H1 (cell line): ENCODE results near the gene B4GALNT3. TPM values are rescaled to one million over a fixed set of nuclear protein-coding genes. Genes with fewer than 3 reads are reported as not detected.
"Not testable (repeated sequence)": the region's sequence is repeated elsewhere in the genome, so short reads cannot be mapped to it uniquely, and the experiment has no call there.

ENCODE experiments used
- CTCF ChIA-PET: fragments of 300-600 bp; sonication (Branson Sonifier 250); formaldehyde crosslinking; loops from one replicate; lab custom pipeline; 2021; ENCODE audit not compliant: partially characterized antibody; lab: Charles Lee
- POLR2A ChIA-PET: fragments of 300-600 bp; sonication (Branson Sonifier 250); formaldehyde crosslinking; loops from one replicate; lab custom pipeline; 2021; ENCODE audit warnings: inconsistent platforms; ENCODE audit not compliant: partially characterized antibody; lab: Charles Lee
- DNase-seq, 2 experiments: peaks; one replicate each; pipeline versions ENCODE4 v3.0.0 to v3.0.0-alpha.2; 2010 to 2022; ENCODE audit warnings: low spot score in 2 of 2, low read depth in 1 of 2, mixed read lengths in 1 of 2
- FAIRE-seq: peaks from 2 replicates; lab custom pipeline; 2011; peaks lifted over from hg19 to GRCh38; lab: Jason Lieb, UNC
- H2AFZ ChIP-seq: 2 replicates; pipeline ENCODE4 v1.8.1; 2012; ENCODE audit warnings: low read length, inconsistent platforms
- H2AK5ac ChIP-seq: 2 replicates; pipeline ENCODE4 v1.6.1; 2013; ENCODE audit warnings: low read depth, low read length
- H2BK120ac ChIP-seq: replicated peaks from 2 replicates; pipeline ENCODE3; 2013; ENCODE audit warnings: low read depth, low read length, inconsistent platforms
- H2BK12ac ChIP-seq: 2 replicates; pipeline ENCODE4 v1.6.1; 2013; ENCODE audit warnings: low read depth, low read length
- H2BK15ac ChIP-seq: 2 replicates; pipeline ENCODE4 v1.6.1; 2013; ENCODE audit warnings: low read length
- H2BK20ac ChIP-seq: 2 replicates; pipeline ENCODE4 v1.6.1; 2013; ENCODE audit warnings: low read length
- H2BK5ac ChIP-seq: 2 replicates; pipeline ENCODE4 v1.6.1; 2013; ENCODE audit warnings: low read depth, low read length
- H3K14ac ChIP-seq: 2 replicates; pipeline ENCODE4 v1.6.1; 2013; ENCODE audit warnings: inconsistent platforms; ENCODE audit not compliant: insufficient read length
- H3K18ac ChIP-seq: 2 replicates; pipeline ENCODE4 v1.6.1; 2013; ENCODE audit warnings: low read length; ENCODE audit errors: extremely low read depth
- H3K23ac ChIP-seq: 2 replicates; pipeline ENCODE4 v1.6.1; 2013; ENCODE audit warnings: inconsistent platforms; ENCODE audit not compliant: insufficient read length
- H3K23me2 ChIP-seq: 2 replicates; pipeline ENCODE4 v1.6.1; 2013; ENCODE audit warnings: low read depth, low read length
- H3K27ac ChIP-seq: 2 replicates; pipeline ENCODE4 v1.6.1; 2011; ENCODE audit warnings: low read depth, low read length, inconsistent platforms
- H3K27me3 ChIP-seq, 4 experiments: replicated peaks in 1 of 4; 1 replicate in 1 of 4; 2 replicates in 3 of 4; pipeline versions ENCODE4 v1.6.1 to v1.8.1; 2011 to 2013; ENCODE audit warnings: low read length in 3 of 4, mild to moderate bottlenecking in 3 of 4, inconsistent platforms in 2 of 4, mixed read lengths in 2 of 4, moderate library complexity in 1 of 4; ENCODE audit not compliant: control insufficient read depth in 3 of 4, insufficient read depth in 3 of 4; ENCODE audit errors: extremely low read depth in 1 of 4
- H3K36me3 ChIP-seq, 4 experiments: 2 replicates each; pipeline versions ENCODE4 v1.6.1 to v1.8.1; 2011 to 2013; ENCODE audit warnings: mild to moderate bottlenecking in 4 of 4, low read length in 3 of 4, moderate library complexity in 2 of 4, control low read depth in 1 of 4, inconsistent platforms in 1 of 4; ENCODE audit not compliant: insufficient read depth in 4 of 4, control insufficient read depth in 2 of 4
- H3K4ac ChIP-seq: replicated peaks from 2 replicates; pipeline ENCODE3; 2013; ENCODE audit warnings: low read length, low read depth, mixed read lengths, inconsistent platforms; ENCODE audit not compliant: insufficient read length
- H3K4me1 ChIP-seq, 4 experiments: replicated peaks in 1 of 4; 1 replicate in 1 of 4; 2 replicates in 3 of 4; pipeline versions ENCODE4 v1.6.1 to v1.8.1; 2011 to 2013; ENCODE audit warnings: low read length in 3 of 4, inconsistent platforms in 2 of 4, mixed read lengths in 1 of 4; ENCODE audit not compliant: insufficient read depth in 4 of 4, control insufficient read depth in 3 of 4
- H3K4me2 ChIP-seq, 2 experiments: 2 replicates each; pipeline versions ENCODE4 v1.6.1 to v1.8.1; 2011 to 2013; ENCODE audit warnings: low read depth in 2 of 2, low read length in 2 of 2, control low read depth in 1 of 2, inconsistent platforms in 1 of 2, mild to moderate bottlenecking in 1 of 2; ENCODE audit not compliant: insufficient read depth in 1 of 2
- H3K4me3 ChIP-seq, 4 experiments: fragments of 200-600, 300-600 bp in 1 of 4; sonication (generic), shearing (Covaris generic), sonication (Bioruptor Twin) in 1 of 4; 2 replicates each; pipeline versions ENCODE4 v1.5.1 to v1.8.1; 2011 to 2016; ENCODE audit warnings: low read length in 4 of 4, low read depth in 3 of 4, control low read depth in 2 of 4, inconsistent platforms in 2 of 4, mild to moderate bottlenecking in 2 of 4, mixed read lengths in 1 of 4, moderate library complexity in 1 of 4; ENCODE audit not compliant: insufficient read depth in 2 of 4; ENCODE audit errors: extremely low read depth in 1 of 4
- H3K56ac ChIP-seq: replicated peaks from 2 replicates; pipeline ENCODE3; 2013; ENCODE audit warnings: low read depth, mild to moderate bottlenecking, mixed read lengths, low read length, inconsistent platforms; ENCODE audit not compliant: insufficient read length
- H3K79me1 ChIP-seq: 2 replicates; pipeline ENCODE4 v1.6.1; 2013; ENCODE audit warnings: low read depth, low read length, control low read depth
- H3K79me2 ChIP-seq, 2 experiments: 2 replicates each; pipeline versions ENCODE4 v1.6.1 to v1.8.1; 2012 to 2013; ENCODE audit warnings: low read length in 2 of 2, mild to moderate bottlenecking in 2 of 2, inconsistent platforms in 1 of 2; ENCODE audit not compliant: insufficient read depth in 2 of 2, control insufficient read depth in 1 of 2
- H3K9ac ChIP-seq, 4 experiments: replicated peaks in 1 of 4; 1 replicate in 1 of 4; 2 replicates in 3 of 4; pipeline versions ENCODE4 v1.6.1 to v1.8.1; 2011 to 2013; ENCODE audit warnings: low read depth in 3 of 4, low read length in 3 of 4, control low read depth in 2 of 4, mild to moderate bottlenecking in 2 of 4, moderate library complexity in 2 of 4, inconsistent platforms in 1 of 4; ENCODE audit errors: extremely low read depth in 1 of 4
- H3K9me3 ChIP-seq, 2 experiments: 2 replicates each; pipeline versions ENCODE4 v1.6.1 to v1.8.1; 2012 to 2013; ENCODE audit warnings: mild to moderate bottlenecking in 2 of 2, moderate library complexity in 2 of 2, control low read depth in 1 of 2, inconsistent platforms in 1 of 2, low read depth in 1 of 2, low read length in 1 of 2, mixed read lengths in 1 of 2; ENCODE audit not compliant: insufficient read depth in 2 of 2
- H4K20me1 ChIP-seq, 2 experiments: replicated peaks in 1 of 2; 2 replicates each; pipeline versions ENCODE3 to v1.8.1; 2011 to 2013; ENCODE audit warnings: inconsistent platforms in 2 of 2, low read length in 2 of 2, mild to moderate bottlenecking in 1 of 2; ENCODE audit not compliant: insufficient read depth in 2 of 2, control insufficient read depth in 1 of 2
- H4K5ac ChIP-seq: 2 replicates; pipeline ENCODE4 v1.6.1; 2013; ENCODE audit warnings: low read length, low read depth, mixed read lengths, inconsistent platforms; ENCODE audit not compliant: insufficient read length
- H4K8ac ChIP-seq: 2 replicates; pipeline ENCODE4 v1.8.0; 2013; ENCODE audit warnings: mild to moderate bottlenecking, moderate library complexity, low read length, inconsistent platforms; ENCODE audit not compliant: insufficient read depth; ENCODE audit errors: extremely low read depth
- H4K91ac ChIP-seq: replicated peaks from 2 replicates; pipeline ENCODE3; 2013; ENCODE audit warnings: low read length, mixed read lengths, inconsistent platforms; ENCODE audit not compliant: insufficient read length
- WGBS, 2 experiments: shearing (Covaris generic) in 1 of 2; methylation state at CpG; one replicate each; pipeline versions ENCODE4 v1.1.6 to v1.1.7; 2013 to 2015; ENCODE audit warnings: low lambda C conversion rate in 2 of 2, mixed read lengths in 2 of 2, inconsistent platforms in 1 of 2, low coverage in 1 of 2, missing lambda C conversion rate in 1 of 2; ENCODE audit not compliant: insufficient replicate concordance in 2 of 2, insufficient coverage in 1 of 2, insufficient read length in 1 of 2; ENCODE audit errors: extremely low coverage in 1 of 2, missing lambda C conversion rate in 1 of 2; 5-methylcytosine and 5-hydroxymethylcytosine counted together
- polyA plus RNA-seq, 7 experiments: library from polyadenylated mRNA; depleted of rRNA in 3 of 7; stranded (reverse) in 5 of 7; unstranded in 2 of 7; fragments of >200 nt in 5 of 7; fragments of 200-250 nt in 2 of 7; gene quantifications; 1 replicate in 5 of 7; 2 replicates in 1 of 7; 4 replicates in 1 of 7; pipeline versions ENCODE4 v1.2.1 to v1.2.3, GENCODE V29; 2011 to 2013; ENCODE audit warnings: missing spikeins in 2 of 7, mixed read lengths in 2 of 7
- total RNA-seq: library from RNA; stranded (reverse); fragmentation: NEBNext Ultra II Directional; extraction: Animal tissue kit (Norgen Biotek cat#: 25700); gene quantifications from 2 replicates; pipeline ENCODE4 v1.2.1, GENCODE V29; 2021

The B4GALNT3 gene
- total and polyA plus RNA-seq, 2 of the 8 experiments (the other 6 are each of a cell fraction or from before 2014, with no cell fraction given) = 12.5 to 20.3 TPM

- FAIRE-seq, H2BK12ac ChIP-seq, H3K4me2 ChIP-seq, POLR2A ChIA-PET, H3K79me1 ChIP-seq, H4K8ac ChIP-seq, H3K23me2 ChIP-seq, DNase-seq, H2BK15ac ChIP-seq, H3K4me1 ChIP-seq, H2AFZ ChIP-seq, H2BK5ac ChIP-seq, H4K20me1 ChIP-seq, CTCF ChIA-PET, H3K23ac ChIP-seq, H2BK20ac ChIP-seq, H3K4me3 ChIP-seq, H3K9ac ChIP-seq, H4K5ac ChIP-seq, H3K27ac ChIP-seq, H2AK5ac ChIP-seq, H3K56ac ChIP-seq, H4K91ac ChIP-seq, H2BK120ac ChIP-seq, H3K9me3 ChIP-seq, H3K4ac ChIP-seq, H3K14ac ChIP-seq, H3K18ac ChIP-seq, H3K79me2 ChIP-seq, H3K27me3 ChIP-seq: not testable (repeated sequence)
- WGBS, 2 experiments = 94% methylated on average over 2 of the region's 2 CpGs; no CpG with 5 or more reads in 1 of the 2 experiments
- H3K36me3 ChIP-seq = peaks cover 21 to 91% (median 58%) of the 10 kb centered on the region in 4 experiments
Observed at GRCh38 chr12:435737-436136, 24.0 kb upstream of the B4GALNT3 start.
